H9 (cell line): ENCODE results near the gene C3orf49. TPM values are rescaled to one million over a fixed set of nuclear protein-coding genes. Genes with fewer than 3 reads are reported as not detected.

ENCODE experiments used
- DNase-seq: peaks from one replicate; pipeline ENCODE4 v3.0.0-alpha.2; 2017
- H2AFZ ChIP-seq: one replicate; pipeline ENCODE4 v1.6.1; 2013; ENCODE audit warnings: mild to moderate bottlenecking, low read length, control low read depth, moderate library complexity
- H2AK5ac ChIP-seq: 2 replicates; pipeline ENCODE4 v1.6.1; 2013; ENCODE audit warnings: low read length, control low read depth, mixed read lengths; ENCODE audit not compliant: insufficient read length
- H2BK120ac ChIP-seq: one replicate; pipeline ENCODE4 v1.6.1; 2013; ENCODE audit warnings: low read depth, mild to moderate bottlenecking, low read length, control low read depth, inconsistent platforms; ENCODE audit not compliant: poor library complexity, severe bottlenecking
- H2BK12ac ChIP-seq: 2 replicates; pipeline ENCODE4 v1.6.1; 2013; ENCODE audit warnings: low read length, control low read depth, mixed read lengths, low read depth; ENCODE audit not compliant: insufficient read length
- H2BK15ac ChIP-seq: 2 replicates; pipeline ENCODE4 v1.6.1; 2013; ENCODE audit warnings: low read depth, low read length, control low read depth
- H2BK20ac ChIP-seq: one replicate; pipeline ENCODE4 v1.6.1; 2013; ENCODE audit warnings: low read depth, mild to moderate bottlenecking, low read length, control low read depth, inconsistent platforms; ENCODE audit not compliant: poor library complexity, severe bottlenecking
- H2BK5ac ChIP-seq: 2 replicates; pipeline ENCODE4 v1.6.1; 2013; ENCODE audit warnings: low read length, control low read depth, mixed read lengths; ENCODE audit not compliant: insufficient read length
- H3K14ac ChIP-seq: 2 replicates; pipeline ENCODE4 v1.6.1; 2013; ENCODE audit warnings: low read length, control low read depth; ENCODE audit not compliant: insufficient read depth
- H3K18ac ChIP-seq: 2 replicates; pipeline ENCODE4 v1.6.1; 2013; ENCODE audit warnings: low read depth, mild to moderate bottlenecking, mixed read lengths, low read length, control low read depth; ENCODE audit not compliant: insufficient read length
- H3K23ac ChIP-seq: 2 replicates; pipeline ENCODE4 v1.6.1; 2013; ENCODE audit warnings: low read length, control low read depth, mixed read lengths, low read depth; ENCODE audit not compliant: insufficient read length
- H3K23me2 ChIP-seq: 2 replicates; pipeline ENCODE4 v1.6.1; 2013; ENCODE audit warnings: low read depth, mild to moderate bottlenecking, mixed read lengths, low read length, control low read depth; ENCODE audit not compliant: insufficient read length, poor library complexity, severe bottlenecking
- H3K27ac ChIP-seq: 2 replicates; pipeline ENCODE4 v1.5.1; 2013; ENCODE audit warnings: low read length, control low read depth, mixed read lengths, low read depth; ENCODE audit not compliant: insufficient read length
- H3K27me3 ChIP-seq: 2 replicates; pipeline ENCODE4 v1.6.1; 2013; ENCODE audit warnings: low read length, control low read depth, inconsistent platforms; ENCODE audit not compliant: insufficient read depth
- H3K4ac ChIP-seq: 2 replicates; pipeline ENCODE4 v1.6.1; 2013; ENCODE audit warnings: low read depth, mild to moderate bottlenecking, control low read depth, inconsistent platforms, low read length, moderate library complexity
- H3K4me1 ChIP-seq: 2 replicates; pipeline ENCODE4 v1.6.1; 2013; ENCODE audit warnings: low read length, control low read depth, inconsistent platforms; ENCODE audit not compliant: insufficient read depth
- H3K4me2 ChIP-seq: 2 replicates; pipeline ENCODE4 v1.6.1; 2013; ENCODE audit warnings: low read length, control low read depth, mixed read lengths; ENCODE audit not compliant: insufficient read length, insufficient read depth
- H3K56ac ChIP-seq: 2 replicates; pipeline ENCODE4 v1.6.1; 2013; ENCODE audit warnings: low read depth, mild to moderate bottlenecking, mixed read lengths, low read length, control low read depth; ENCODE audit not compliant: insufficient read length
- H3K79me1 ChIP-seq: 2 replicates; pipeline ENCODE4 v1.6.1; 2013; ENCODE audit warnings: low read depth, mild to moderate bottlenecking, moderate library complexity, low read length, control low read depth, inconsistent platforms; ENCODE audit not compliant: insufficient read depth, poor library complexity, severe bottlenecking
- H3K79me2 ChIP-seq: 2 replicates; pipeline ENCODE4 v1.6.1; 2013; ENCODE audit warnings: low read length, control low read depth, inconsistent platforms; ENCODE audit not compliant: insufficient read depth
- H3K9ac ChIP-seq: 2 replicates; pipeline ENCODE4 v1.6.1; 2013; ENCODE audit warnings: low read length, control low read depth, mixed read lengths; ENCODE audit not compliant: insufficient read length; ENCODE audit errors: extremely low read depth
- H3K9me3 ChIP-seq: one replicate; pipeline ENCODE4 v1.6.1; 2013; ENCODE audit warnings: low read depth, low read length, inconsistent platforms; ENCODE audit not compliant: control insufficient read depth
- H3T11ph ChIP-seq: one replicate; pipeline ENCODE4 v1.6.1; 2013; ENCODE audit warnings: mild to moderate bottlenecking, low read length, control low read depth, inconsistent platforms
- H4K20me1 ChIP-seq: one replicate; pipeline ENCODE4 v1.6.1; 2013; ENCODE audit not compliant: control insufficient read depth, insufficient read length, insufficient read depth
- H4K5ac ChIP-seq: 2 replicates; pipeline ENCODE4 v1.6.1; 2013; ENCODE audit warnings: low read depth, mild to moderate bottlenecking, mixed read lengths, low read length, control low read depth; ENCODE audit not compliant: insufficient read length
- H4K8ac ChIP-seq: replicated peaks from 2 replicates; pipeline ENCODE4 v1.6.1; 2013; ENCODE audit warnings: low read length, control low read depth, mixed read lengths, low read depth; ENCODE audit not compliant: insufficient read length
- H4K91ac ChIP-seq: 2 replicates; pipeline ENCODE4 v1.6.1; 2013; ENCODE audit warnings: low read depth, mild to moderate bottlenecking, moderate library complexity, mixed read lengths, low read length, control low read depth; ENCODE audit not compliant: insufficient read length
- H3K27ac Mint-ChIP-seq, 3 experiments: 2 replicates in 2 of 3; 3 replicates in 1 of 3; pipeline ENCODE4 v1.8.0; 2020 to 2021; ENCODE audit warnings: mixed read lengths in 3 of 3, mild to moderate bottlenecking in 1 of 3, moderate library complexity in 1 of 3
- H3K27me3 Mint-ChIP-seq: 2 replicates; pipeline ENCODE4 v1.8.0; 2021; ENCODE audit warnings: low read depth, mild to moderate bottlenecking, moderate library complexity, mixed read lengths
- H3K36me3 Mint-ChIP-seq, 3 experiments: 2 replicates in 2 of 3; 3 replicates in 1 of 3; pipeline ENCODE4 v1.8.0; 2020 to 2021; ENCODE audit warnings: low read depth in 3 of 3, mixed read lengths in 3 of 3; ENCODE audit not compliant: insufficient read depth in 1 of 3
- H3K4me1 Mint-ChIP-seq, 2 experiments: 2 replicates each; pipeline ENCODE4 v1.8.0; 2020; ENCODE audit warnings: mixed read lengths in 2 of 2
- H3K4me3 Mint-ChIP-seq, 2 experiments: 2 replicates in 1 of 2; 3 replicates in 1 of 2; pipeline ENCODE4 v1.8.0; 2020 to 2021; ENCODE audit warnings: mild to moderate bottlenecking in 2 of 2, mixed read lengths in 2 of 2, moderate library complexity in 1 of 2
- H3K9me3 Mint-ChIP-seq, 2 experiments: 2 replicates in 1 of 2; 3 replicates in 1 of 2; pipeline ENCODE4 v1.8.0; 2020; ENCODE audit warnings: mild to moderate bottlenecking in 2 of 2, mixed read lengths in 2 of 2, moderate library complexity in 1 of 2
- CTCF ChIP-seq: fragments of 200-600 bp; sonication (generic); conservative IDR thresholded peaks from 3 replicates; pipeline ENCODE4 v1.8.0; 2021; ENCODE audit warnings: antibody characterized with exemption, mild to moderate bottlenecking
- WGBS: extraction: QIAGEN DNeasy Blood & Tissue Kit; methylation state at CpG from one replicate; pipeline ENCODE4 v1.1.7; 2013; ENCODE audit warnings: missing lambda C conversion rate, low lambda C conversion rate, mixed read lengths; ENCODE audit not compliant: insufficient read length; ENCODE audit errors: extremely low coverage; 5-methylcytosine and 5-hydroxymethylcytosine counted together
- total RNA-seq: library from RNA; stranded (reverse); gene quantifications from 2 replicates; pipeline ENCODE4 v1.2.1, GENCODE V29; 2021

Gene C3orf49
- total RNA-seq, 1 experiment from 2014 or later: not detected

- Mint-ChIP-seq H3K36me3 (no peaks in the 10 kb centered on the region), H3K4me3 (no peak overlapping the region), H3K27me3 (no peaks in the 10 kb centered on the region), H3K9me3 (no peaks in the 10 kb centered on the region), H3K27ac (no peak overlapping the region), H3K4me1 (peaks cover 15 to 25% of the 10 kb centered on the region in 2 experiments)
- no peak overlapping the region for H2BK20ac ChIP-seq
- no peaks in the 10 kb centered on the region for H3K23me2 ChIP-seq
- H2AK5ac ChIP-seq: no peak overlapping the region
- no peaks in the 10 kb centered on the region for H4K20me1 ChIP-seq
- H3K79me1 ChIP-seq: no peaks in the 10 kb centered on the region
- H4K5ac ChIP-seq: no peak overlapping the region
- 0 out of 2 replicates have a peak, but pooled peaks cover 3% of the 10 kb centered on the region for H3K4me1 ChIP-seq
- H3K18ac ChIP-seq: no peak overlapping the region
- no peaks in the 10 kb centered on the region for H3K27me3 ChIP-seq
- no peak overlapping the region for H3K4ac ChIP-seq
- H3K23ac ChIP-seq: no peak overlapping the region
- H2BK12ac ChIP-seq: no peak overlapping the region
- no peak overlapping the region for H3K9ac ChIP-seq
- H3K14ac ChIP-seq: no peak overlapping the region
- no peak overlapping the region for H4K91ac ChIP-seq
- no peak overlapping the region for H3K56ac ChIP-seq
- H2BK15ac ChIP-seq: no peak overlapping the region
- no peak overlapping the region for H2AFZ ChIP-seq
- H2BK120ac ChIP-seq: no peak overlapping the region
- H3K4me2 ChIP-seq: no peak overlapping the region
- no peaks in the 10 kb centered on the region for H3K9me3 ChIP-seq
- DNase-seq: no peak
- H3K27ac ChIP-seq: no peak overlapping the region
- WGBS: no CpG with 5 or more reads among the region's 5 CpGs
- no peak overlapping the region for H2BK5ac ChIP-seq
- TF ChIP-seq CTCF: no peak
- H3T11ph ChIP-seq: no peak overlapping the region
- H3K79me2 ChIP-seq: no peaks in the 10 kb centered on the region
- no peak overlapping the region for H4K8ac ChIP-seq
Measured at GRCh38 chr3:63817225-63817624, 1.9 kb upstream of the C3orf49 start.
